Stimulated activated CD4-positive, alpha-beta T cell treated with anti-CD3 and anti-CD28 coated beads, Interleukin-15, amount 100 ng/mL, for 24 hours (primary cell): ENCODE measurements around the gene COL19A1.
"Not testable (repeated sequence)": the region's sequence is repeated elsewhere in the genome, so short reads cannot be mapped to it uniquely, and the experiment has no call there.

Experiments used
- DNase-seq: peaks from one replicate; pipeline ENCODE4 v3.0.0-alpha.2; 2020

The COL19A1 gene

GRCh38 chr6:69913361-69913760 lies 47.0 kb downstream of the COL19A1 start:
- no peak for DNase-seq

DNA sequence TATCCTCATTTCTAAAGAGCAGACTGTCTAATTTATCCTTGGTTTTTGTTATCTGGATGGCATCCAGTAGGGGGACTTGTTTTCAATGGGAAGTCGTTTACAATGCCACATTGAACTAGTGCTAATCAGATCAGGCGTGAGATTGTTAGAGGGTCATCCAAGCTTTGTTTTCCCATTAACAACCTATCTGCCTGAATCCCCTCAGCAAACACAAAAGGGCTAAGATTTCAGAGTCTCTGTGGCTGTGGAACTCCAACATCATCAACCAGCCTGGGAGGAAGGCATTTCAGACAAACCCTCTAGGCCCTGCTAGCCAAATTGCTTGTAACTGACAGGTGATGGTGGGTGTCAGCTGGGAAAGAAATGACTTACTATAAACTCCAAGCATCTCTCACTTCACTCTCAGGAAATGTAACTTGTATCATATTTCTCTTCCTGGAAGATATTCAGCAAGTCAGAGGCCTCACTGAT lies 47.7 kb downstream of the COL19A1 start:
- no peak for DNase-seq

- DNase-seq = no peak
Observed at GRCh38 chr6:69915346-69915745, 49.0 kb downstream of the COL19A1 start.

GRCh38 chr6:69917834-69918233 lies 51.5 kb downstream of the COL19A1 start:
- peak; percentile 21 for DNase-seq

- DNase-seq = no peak
Observed at GRCh38 chr6:69918813-69919475, 52.6 kb downstream of the COL19A1 start.

GRCh38 chr6:69921066-69921465 lies 54.7 kb downstream of the COL19A1 start:
- not testable (repeated sequence) for DNase-seq

GRCh38 chr6:69921611-69922010 lies 55.3 kb downstream of the COL19A1 start:
- not testable (repeated sequence) for DNase-seq

DNA sequence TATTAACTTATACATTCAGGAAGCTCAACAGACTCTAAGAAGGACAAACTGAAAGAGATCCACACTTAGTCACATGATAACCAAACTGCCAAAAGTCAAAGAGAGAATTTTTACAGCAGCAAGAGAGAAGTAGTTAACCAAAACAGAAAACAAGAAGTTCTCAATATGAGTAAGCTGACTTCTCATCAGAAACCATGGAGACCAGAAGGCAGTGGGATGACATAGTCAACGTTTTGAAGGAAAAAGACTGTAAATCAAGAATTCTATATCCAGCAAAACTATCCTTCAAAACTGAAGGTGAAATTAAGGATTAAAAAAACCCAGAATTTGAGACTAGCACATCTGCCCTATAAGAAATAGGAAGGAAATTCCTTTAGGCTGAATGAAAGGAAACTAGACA lies 60.4 kb downstream of the COL19A1 start:
- no peak for DNase-seq

- no peak for DNase-seq
Observed at GRCh38 chr6:69933239-69933638, 66.9 kb downstream of the COL19A1 start.

DNA sequence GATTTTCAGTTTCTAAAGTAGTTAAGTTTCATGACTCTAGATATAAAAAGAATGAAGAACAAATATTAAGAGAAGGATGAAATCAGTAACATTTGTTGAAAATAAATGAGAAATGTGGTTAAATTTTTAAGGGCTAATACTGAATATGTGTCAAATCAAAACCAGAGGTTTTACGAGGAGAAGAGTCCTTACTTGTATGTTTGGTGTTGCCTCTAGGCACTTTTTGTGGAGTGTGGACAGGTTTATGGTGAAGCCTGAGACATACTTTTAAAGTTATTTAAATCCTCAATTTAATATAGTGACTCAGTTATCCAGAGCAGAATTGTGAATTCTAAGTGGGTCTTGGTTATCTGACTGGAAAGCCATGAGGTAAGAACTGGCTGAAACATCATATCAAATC lies 68.7 kb downstream of the COL19A1 start:
- DNase-seq = no peak

DNA sequence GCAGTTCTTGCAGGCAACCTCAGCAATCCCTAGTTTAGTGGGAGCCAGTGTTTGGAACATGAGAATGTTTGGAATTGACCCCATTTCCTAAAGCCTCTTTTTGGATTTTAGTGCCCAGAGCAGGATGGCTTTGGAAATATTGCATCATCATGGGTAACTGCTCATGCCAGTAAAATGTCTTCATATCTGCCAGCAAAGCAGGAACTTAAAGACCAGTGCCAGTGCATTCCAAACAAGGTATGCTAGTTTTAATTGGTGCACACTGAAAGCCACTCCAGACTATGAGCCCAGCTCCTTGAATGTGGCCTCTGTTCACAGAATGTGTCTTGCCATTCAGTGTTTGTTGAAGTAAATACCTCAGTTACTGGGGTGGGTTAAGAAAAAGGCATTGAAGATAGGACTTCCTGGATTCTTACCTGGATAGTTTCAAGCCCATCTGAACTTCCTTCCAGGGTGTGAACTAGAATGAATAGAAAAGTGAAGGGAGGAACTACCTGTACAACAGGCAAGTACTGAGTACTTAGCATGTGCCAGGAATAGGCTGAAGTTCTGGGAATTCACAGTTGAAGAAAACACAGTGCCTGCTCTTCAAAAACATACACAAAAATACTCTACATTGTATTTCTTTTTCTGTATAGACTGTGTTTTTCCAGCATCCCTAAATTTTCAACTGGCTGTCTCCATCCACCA lies 70.5 kb downstream of the COL19A1 start:
- DNase-seq = no peak

DNA sequence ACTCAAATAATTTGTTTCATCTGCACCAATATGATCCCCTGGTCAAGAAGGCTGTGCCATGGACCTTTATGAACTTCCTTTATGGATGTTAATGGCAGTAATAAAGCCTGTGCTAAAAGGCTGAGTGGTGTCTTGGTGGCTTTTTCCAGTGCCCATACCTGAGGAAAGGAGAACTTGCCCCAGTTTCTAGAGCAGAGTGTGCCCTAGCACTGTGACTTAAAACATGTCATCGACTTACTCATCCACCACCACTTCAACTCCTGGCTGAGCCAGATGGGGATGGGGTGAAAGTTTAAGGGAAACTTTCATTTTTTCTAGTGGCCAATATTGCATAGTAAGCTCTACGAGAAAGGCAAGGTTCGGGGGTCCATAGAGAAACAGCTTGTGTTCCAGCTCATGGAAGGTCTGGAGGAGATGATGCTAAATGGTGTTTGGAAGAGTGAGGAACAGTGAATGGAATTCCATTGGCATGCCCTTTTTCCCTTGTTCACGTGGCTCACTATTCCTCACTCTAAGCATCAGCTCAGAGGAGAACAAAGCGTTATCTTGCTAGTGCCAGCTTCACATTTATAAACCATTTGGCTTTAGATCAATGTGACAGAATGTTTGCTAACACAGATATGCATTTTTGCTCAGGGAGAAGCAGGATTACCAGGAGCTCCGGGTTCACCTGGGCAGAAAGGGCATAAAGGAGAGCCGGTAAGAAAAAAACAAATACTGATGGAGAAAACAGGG lies 71.2 kb downstream of the COL19A1 start:
- DNase-seq = no peak

DNA sequence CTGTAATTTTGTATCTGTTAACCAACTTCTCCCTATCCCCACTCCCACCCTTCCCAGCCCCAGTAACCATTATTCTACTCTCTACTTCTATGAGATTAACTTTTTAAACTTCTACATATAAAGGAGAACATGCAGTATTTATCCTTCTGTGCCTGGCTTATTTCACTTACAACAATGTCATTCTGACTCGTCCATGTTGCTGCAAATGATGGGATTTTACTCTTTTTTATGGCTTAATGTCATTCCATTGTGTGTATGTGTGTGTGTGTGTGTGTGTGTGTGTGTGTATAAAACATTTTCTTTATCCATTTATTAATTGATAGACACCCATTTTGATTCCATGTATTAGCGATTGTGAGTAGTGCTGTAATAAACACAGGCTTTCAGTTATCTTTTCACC lies 76.1 kb downstream of the COL19A1 start:
- no peak for DNase-seq

GRCh38 chr6:69945192-69945591 lies 78.8 kb downstream of the COL19A1 start:
- no peak for DNase-seq

DNA sequence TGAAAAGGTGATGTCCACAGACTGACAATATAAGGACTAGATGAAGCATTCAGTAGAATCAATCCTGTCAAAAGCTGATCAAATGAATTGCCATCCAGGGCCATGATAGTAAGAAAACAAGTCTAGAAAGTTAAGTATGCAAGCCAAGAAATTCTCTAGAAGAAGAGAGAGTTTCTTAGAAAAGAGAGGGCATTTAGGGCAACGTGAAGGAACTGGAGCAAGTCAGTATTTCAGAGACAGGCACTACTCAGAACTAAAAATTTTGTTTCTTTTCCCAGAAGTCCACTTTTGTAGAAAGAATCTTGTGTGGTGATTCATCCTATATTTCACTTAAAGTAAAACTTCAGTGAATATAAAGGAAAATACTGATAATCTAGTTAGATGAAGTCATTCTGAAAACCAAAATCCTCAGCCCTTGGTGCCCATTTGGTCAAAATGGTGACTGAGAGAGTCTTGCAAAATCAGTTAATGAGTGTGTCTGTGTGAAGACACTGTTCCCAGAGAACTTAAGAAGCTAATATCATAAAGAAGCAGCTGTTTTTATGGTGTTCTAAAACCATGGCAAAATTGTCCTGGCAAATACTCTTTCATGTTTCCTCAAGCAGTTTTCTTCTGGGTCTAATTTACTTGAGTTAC lies 82.2 kb downstream of the COL19A1 start:
- DNase-seq = no peak

- no peak for DNase-seq
Observed at GRCh38 chr6:69953491-69953890, 87.1 kb downstream of the COL19A1 start.

- no peak for DNase-seq
Observed at GRCh38 chr6:69954733-69955132, 88.4 kb downstream of the COL19A1 start.

GRCh38 chr6:69957985-69958559 lies 91.7 kb downstream of the COL19A1 start:
- DNase-seq = no peak

- no peak for DNase-seq
Observed at GRCh38 chr6:69958978-69959377, 92.6 kb downstream of the COL19A1 start.

DNA sequence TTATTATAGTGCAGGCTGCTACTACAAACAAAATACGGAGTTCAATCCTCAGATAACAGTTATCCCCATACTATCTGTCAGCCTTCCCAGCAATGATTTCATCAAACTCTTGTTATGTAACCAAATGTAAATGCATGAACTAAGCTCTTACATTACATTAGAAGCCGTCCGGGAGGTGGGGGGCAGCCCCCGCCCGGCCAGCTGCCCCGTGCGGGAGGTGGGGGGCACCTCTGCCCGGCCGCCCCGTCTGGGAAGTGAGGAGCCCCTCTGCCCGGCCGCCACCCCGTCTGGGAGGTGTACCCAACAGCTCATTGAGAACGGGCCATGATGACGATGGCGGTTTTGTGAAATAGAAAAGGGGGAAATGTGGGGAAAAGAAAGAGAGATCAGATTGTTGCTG lies 99.6 kb downstream of the COL19A1 start:
- DNase-seq = not testable (repeated sequence)

- no peak for DNase-seq
Observed at GRCh38 chr6:69973138-69973537, 106.8 kb downstream of the COL19A1 start.

DNA sequence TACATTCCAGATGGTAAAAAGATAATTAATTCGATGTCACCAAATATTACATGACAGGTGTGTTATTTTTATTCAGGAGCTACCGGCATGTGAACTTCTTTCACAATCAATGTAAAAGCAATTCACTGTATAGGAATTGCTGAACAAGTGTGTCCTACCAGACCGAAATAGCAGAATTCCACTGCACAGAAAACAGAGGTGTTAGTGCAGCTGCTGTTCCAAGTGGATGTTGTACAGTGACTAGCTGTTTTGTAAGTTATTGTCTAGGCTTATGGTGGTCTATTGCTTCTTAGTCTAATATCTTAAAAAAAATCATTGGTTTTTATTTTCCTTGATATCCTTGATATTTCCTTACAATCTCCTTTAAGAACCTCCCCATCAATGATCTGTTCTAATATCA lies 107.4 kb downstream of the COL19A1 start:
- DNase-seq = no peak

DNA sequence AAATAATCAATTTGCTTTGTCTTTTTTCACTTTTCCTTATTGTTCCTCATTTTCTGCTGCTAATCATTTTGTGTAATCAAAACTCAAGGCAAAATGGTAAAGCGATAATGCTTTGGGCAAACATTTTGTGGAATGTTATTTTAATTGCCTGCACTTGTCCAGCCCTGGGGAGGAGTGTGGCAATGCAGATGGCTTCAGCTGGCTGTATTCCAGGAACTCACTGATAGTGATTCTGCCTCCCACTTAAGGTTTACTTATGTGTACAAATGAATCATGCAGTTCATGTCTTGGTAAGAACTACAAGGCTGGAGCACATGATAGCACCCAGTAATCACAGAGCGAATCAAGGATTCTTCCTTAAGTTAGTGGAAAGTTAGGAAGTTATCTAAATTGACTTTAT lies 107.8 kb downstream of the COL19A1 start:
- no peak for DNase-seq
